ENCODE results near the gene ADAP1. TPM values are rescaled to one million over a fixed set of nuclear protein-coding genes. Genes with fewer than 3 reads are reported as not detected.

The ADAP1 gene
- total and polyA plus RNA-seq, 2 of the 13 experiments (the other 11 are each of a cell fraction or from before 2014, with no cell fraction given), result 10.5 to 24.6 TPM

GRCh38 chr7:974820-975681, 20.6 kb upstream of the ADAP1 start, which contains the start of gene COX19 (continued):
- TF ChIP-seq ZNF687 (CRISPR knock-in tag; IDR thresholded peaks at IDR 0.05), result peak; percentile 88
- TF ChIP-seq KDM2A (CRISPR knock-in tag; IDR thresholded peaks at IDR 0.05; ENCODE audit: borderline replicate concordance, low read depth), result peak; percentile 98
- peak; percentile 57; the same call in 1 of the 2 replicates for TF ChIP-seq ELF3 (CRISPR knock-in tag; IDR thresholded peaks at IDR 0.05)
- peak; percentile 44 for TF ChIP-seq ZNF777 (CRISPR knock-in tag; IDR thresholded peaks at IDR 0.05)
- TF ChIP-seq MED13 (CRISPR knock-in tag; IDR thresholded peaks at IDR 0.05), result peak; percentile 46; the same call in 1 of the 2 replicates
- peak; percentile 62 for TF ChIP-seq ZNF317 (CRISPR knock-in tag; IDR thresholded peaks at IDR 0.05)
- TF ChIP-seq RFXAP (CRISPR knock-in tag; IDR thresholded peaks at IDR 0.05; ENCODE audit: borderline replicate concordance), result peak; percentile 52; the same call in 1 of the 2 replicates
- TF ChIP-seq SIN3A (IDR thresholded peaks at IDR 0.05; ENCODE audit: borderline replicate concordance, low read depth, low read length), result 0 out of 2 replicates have a peak, but pooled peaks have one; percentile 63
- peak; percentile 38; the same call in 1 of the 2 replicates for TF ChIP-seq MEIS1 (CRISPR knock-in tag; IDR thresholded peaks at IDR 0.05; ENCODE audit: borderline replicate concordance)
- TF ChIP-seq ZNF850 (CRISPR knock-in tag; conservative IDR thresholded peaks at IDR 0.05), result peak; percentile 43; the same call in 1 of the 2 replicates
- TF ChIP-seq ZNF564 (CRISPR knock-in tag; IDR thresholded peaks at IDR 0.05), result peak; percentile 41; the same call in 1 of the 2 replicates
- TF ChIP-seq ZBED4 (CRISPR knock-in tag; IDR thresholded peaks at IDR 0.05; ENCODE audit: borderline replicate concordance), result peak; percentile 41; the same call in 1 of the 2 replicates
- no peak for TF ChIP-seq TRIM24 (CRISPR knock-in tag; IDR thresholded peaks at IDR 0.05)
